ENCODE results near the gene KDM1B.

KDM1B gene

DNA sequence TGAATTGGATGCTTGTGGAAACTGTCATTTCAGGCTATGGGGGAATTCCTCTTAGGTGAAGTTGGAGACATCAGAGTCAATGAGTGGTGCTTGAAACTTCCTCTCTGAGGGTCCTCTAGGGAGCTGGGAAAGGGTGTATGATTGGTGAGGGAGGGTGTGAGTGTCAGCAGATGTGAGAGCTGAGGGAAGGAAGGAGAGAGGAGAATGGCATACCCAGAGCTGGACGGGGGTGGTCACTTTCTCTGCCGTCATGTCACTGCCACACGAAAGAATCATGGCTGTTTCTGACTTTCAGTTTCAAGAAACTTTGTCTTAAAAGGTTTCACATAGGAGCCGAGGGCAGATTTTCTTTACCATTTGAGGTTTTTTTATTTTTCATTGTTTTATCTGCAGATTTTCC is 58.8 kb downstream of the KDM1B start:
- Histone ChIP-seq H3F3A (ENCODE audit: low read depth) (no peaks in the 10 kb centered on the region), H3K79me2 (ENCODE audit: insufficient read depth, low read length) (no peaks in the 10 kb centered on the region), H3K4me1 (ENCODE audit: insufficient read depth, low read length, poor library complexity, severe bottlenecking) (no peaks in the 10 kb centered on the region), H3K27me3 (ENCODE audit: insufficient read depth, low read length, poor library complexity, severe bottlenecking) (no peaks in the 10 kb centered on the region), H3K9ac (ENCODE audit: low read depth, low read length, poor library complexity, severe bottlenecking) (no peak overlapping the region), H3K9me3 (ENCODE audit: insufficient read depth, low read depth, low read length) (no peaks in the 10 kb centered on the region), H2AFZ (ENCODE audit: low read length) (no peak overlapping the region), H3K36me3 (ENCODE audit: insufficient read depth, low read length) (0 out of 2 replicates have a peak, but pooled peaks cover 4% of the 10 kb centered on the region), H3K9me2 (replicated peaks; ENCODE audit: low read depth, low read length) (no peaks in the 10 kb centered on the region), H3K4me2 (ENCODE audit: low read depth, low read length, poor library complexity, severe bottlenecking) (no peak overlapping the region), H4K20me1 (ENCODE audit: insufficient read depth, low read length, poor library complexity, severe bottlenecking) (no peaks in the 10 kb centered on the region), H3K4me3 (ENCODE audit: low read length, poor library complexity, severe bottlenecking) (no peak overlapping the region)
- TF ChIP-seq, protein P1, sequence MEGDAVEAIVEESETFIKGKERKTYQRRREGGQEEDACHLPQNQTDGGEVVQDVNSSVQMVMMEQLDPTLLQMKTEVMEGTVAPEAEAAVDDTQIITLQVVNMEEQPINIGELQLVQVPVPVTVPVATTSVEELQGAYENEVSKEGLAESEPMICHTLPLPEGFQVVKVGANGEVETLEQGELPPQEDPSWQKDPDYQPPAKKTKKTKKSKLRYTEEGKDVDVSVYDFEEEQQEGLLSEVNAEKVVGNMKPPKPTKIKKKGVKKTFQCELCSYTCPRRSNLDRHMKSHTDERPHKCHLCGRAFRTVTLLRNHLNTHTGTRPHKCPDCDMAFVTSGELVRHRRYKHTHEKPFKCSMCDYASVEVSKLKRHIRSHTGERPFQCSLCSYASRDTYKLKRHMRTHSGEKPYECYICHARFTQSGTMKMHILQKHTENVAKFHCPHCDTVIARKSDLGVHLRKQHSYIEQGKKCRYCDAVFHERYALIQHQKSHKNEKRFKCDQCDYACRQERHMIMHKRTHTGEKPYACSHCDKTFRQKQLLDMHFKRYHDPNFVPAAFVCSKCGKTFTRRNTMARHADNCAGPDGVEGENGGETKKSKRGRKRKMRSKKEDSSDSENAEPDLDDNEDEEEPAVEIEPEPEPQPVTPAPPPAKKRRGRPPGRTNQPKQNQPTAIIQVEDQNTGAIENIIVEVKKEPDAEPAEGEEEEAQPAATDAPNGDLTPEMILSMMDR (conservative IDR thresholded peaks at IDR 0.05; ENCODE audit: low read length) = no peak
- no peak for TF ChIP-seq EZH2phosphoT487 (IDR thresholded peaks at IDR 0.05; ENCODE audit: borderline replicate concordance)

DNA sequence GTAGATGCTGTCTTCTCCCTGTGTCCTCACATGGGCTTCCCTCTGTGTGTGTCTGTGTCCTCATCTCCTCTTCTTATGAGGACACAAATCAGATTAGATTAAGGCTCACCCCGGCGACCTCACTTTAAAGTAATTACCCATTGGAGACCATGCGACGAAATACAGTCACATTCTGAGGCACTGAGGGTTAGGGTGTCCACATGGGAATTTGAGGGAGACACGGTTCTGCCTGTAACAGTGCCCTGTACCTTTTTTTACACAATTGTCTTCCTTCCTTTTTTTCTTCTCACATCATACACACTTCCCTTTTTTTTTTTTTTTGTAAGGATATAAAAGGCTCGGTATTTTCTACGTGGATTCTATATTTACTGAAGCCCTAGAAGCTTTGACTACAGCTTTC is 60.2 kb downstream of the KDM1B start:
- Histone ChIP-seq H3F3A (ENCODE audit: low read depth) (no peaks in the 10 kb centered on the region), H3K4me2 (ENCODE audit: low read depth, low read length, poor library complexity, severe bottlenecking) (no peak overlapping the region), H3K27me3 (ENCODE audit: insufficient read depth, low read length, poor library complexity, severe bottlenecking) (no peaks in the 10 kb centered on the region), H3K9me3 (ENCODE audit: insufficient read depth, low read depth, low read length) (no peaks in the 10 kb centered on the region), H4K20me1 (ENCODE audit: insufficient read depth, low read length, poor library complexity, severe bottlenecking) (no peaks in the 10 kb centered on the region), H3K79me2 (ENCODE audit: insufficient read depth, low read length) (no peaks in the 10 kb centered on the region), H3K4me1 (ENCODE audit: insufficient read depth, low read length, poor library complexity, severe bottlenecking) (no peaks in the 10 kb centered on the region), H3K9ac (ENCODE audit: low read depth, low read length, poor library complexity, severe bottlenecking) (no peak overlapping the region), H3K36me3 (ENCODE audit: insufficient read depth, low read length) (peaks cover 4% of the 10 kb centered on the region; the same call in 1 of the 2 replicates), H3K4me3 (ENCODE audit: low read length, poor library complexity, severe bottlenecking) (no peak overlapping the region), H3K9me2 (replicated peaks; ENCODE audit: low read depth, low read length) (no peaks in the 10 kb centered on the region), H2AFZ (ENCODE audit: low read length) (no peak overlapping the region)
- TF ChIP-seq, protein P1 (conservative IDR thresholded peaks at IDR 0.05; ENCODE audit: low read length) = no peak
- TF ChIP-seq EZH2phosphoT487 (IDR thresholded peaks at IDR 0.05; ENCODE audit: borderline replicate concordance) = no peak

DNA sequence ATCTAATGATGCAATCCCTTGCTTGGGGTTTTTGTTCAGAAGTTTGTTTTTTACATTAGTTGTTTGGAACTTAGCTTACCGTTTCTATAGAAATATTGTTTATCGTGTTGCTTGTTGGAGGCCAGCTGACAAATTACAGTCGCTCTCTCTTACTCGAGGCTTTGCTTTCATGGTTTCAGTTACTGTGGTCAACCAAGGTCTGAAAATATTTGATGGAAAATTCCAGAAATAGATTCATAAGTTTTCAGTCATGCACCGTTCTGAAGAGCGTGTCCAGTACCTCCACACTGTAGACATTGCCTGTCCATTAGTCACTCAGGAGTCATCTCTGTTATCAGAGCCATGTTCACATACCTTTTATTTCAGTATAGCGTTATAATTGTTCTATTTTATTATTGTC is 61.2 kb downstream of the KDM1B start:
- H3K9ac ChIP-seq (ENCODE audit: low read depth, low read length, poor library complexity, severe bottlenecking) = no peak overlapping the region

More for the DNA sequence above, 61.2 kb downstream of the KDM1B start:
- no peaks in the 10 kb centered on the region for H3F3A ChIP-seq (ENCODE audit: low read depth)
- no peak overlapping the region for H3K4me2 ChIP-seq (ENCODE audit: low read depth, low read length, poor library complexity, severe bottlenecking)
- H2AFZ ChIP-seq (ENCODE audit: low read length) = no peak overlapping the region
- no peak for TF ChIP-seq EZH2phosphoT487 (IDR thresholded peaks at IDR 0.05; ENCODE audit: borderline replicate concordance)
- TF ChIP-seq, protein P1 (conservative IDR thresholded peaks at IDR 0.05; ENCODE audit: low read length) = no peak
- no peaks in the 10 kb centered on the region for H3K79me2 ChIP-seq (ENCODE audit: insufficient read depth, low read length)
- H3K9me3 ChIP-seq (ENCODE audit: insufficient read depth, low read depth, low read length) = no peaks in the 10 kb centered on the region
- H3K36me3 ChIP-seq (ENCODE audit: insufficient read depth, low read length) = peaks cover 6% of the 10 kb centered on the region; the same call in 1 of the 2 replicates
- no peaks in the 10 kb centered on the region for H3K9me2 ChIP-seq (replicated peaks; ENCODE audit: low read depth, low read length)
- H3K4me1 ChIP-seq (ENCODE audit: insufficient read depth, low read length, poor library complexity, severe bottlenecking) = no peaks in the 10 kb centered on the region
- no peaks in the 10 kb centered on the region for H4K20me1 ChIP-seq (ENCODE audit: insufficient read depth, low read length, poor library complexity, severe bottlenecking)
- no peaks in the 10 kb centered on the region for H3K27me3 ChIP-seq (ENCODE audit: insufficient read depth, low read length, poor library complexity, severe bottlenecking)
- no peak overlapping the region for H3K4me3 ChIP-seq (ENCODE audit: low read length, poor library complexity, severe bottlenecking)
